NCI-H226 (cell line): Measurements from ENCODE around the gene FETUB.

Source experiments
- DNase-seq: peaks from one replicate; pipeline ENCODE4 v3.0.0-alpha.2; 2015

Gene FETUB

DNA sequence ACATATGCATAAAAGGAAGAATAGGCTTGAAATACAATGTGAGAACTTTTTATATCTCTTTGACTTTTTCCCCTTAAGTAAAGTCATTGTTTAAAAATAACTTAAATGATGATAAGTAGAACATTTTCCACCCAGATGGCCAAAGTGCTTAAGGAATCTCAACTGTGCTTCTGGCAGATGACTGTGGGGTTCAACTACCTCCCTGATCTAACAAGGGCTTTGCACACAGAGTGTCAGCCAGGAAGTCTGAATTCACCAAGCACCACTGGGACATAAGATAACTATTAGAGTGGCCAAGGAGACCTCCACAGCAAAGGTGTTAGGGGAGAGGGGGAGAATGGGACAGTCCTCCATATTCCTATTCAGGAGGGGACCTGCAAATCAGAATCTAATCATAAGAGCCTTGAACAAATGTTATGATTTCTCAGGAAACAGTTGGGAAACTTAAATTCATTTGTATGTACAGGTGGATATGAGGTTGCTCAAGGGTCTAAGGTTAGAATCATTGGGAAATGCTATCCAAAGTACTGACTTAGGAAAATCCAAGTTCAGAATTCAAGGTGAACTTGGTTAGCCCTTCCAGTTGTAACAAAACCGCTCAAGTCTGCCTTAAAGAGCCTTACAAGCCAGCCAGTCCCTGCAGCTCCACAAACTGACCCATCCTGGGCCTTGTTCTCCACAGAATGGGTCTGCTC, at the start of gene FETUB:
Gene FETUB, plus strand, starts transcription at position 622 of the 695 bp plus-strand sequence. Its CDS starts 62 bp downstream, at position 684.
- no peak for DNase-seq

- peak; percentile 76 for DNase-seq
Measured at GRCh38 chr3:186590580-186591295, 49.5 kb upstream of the FETUB start.

DNA sequence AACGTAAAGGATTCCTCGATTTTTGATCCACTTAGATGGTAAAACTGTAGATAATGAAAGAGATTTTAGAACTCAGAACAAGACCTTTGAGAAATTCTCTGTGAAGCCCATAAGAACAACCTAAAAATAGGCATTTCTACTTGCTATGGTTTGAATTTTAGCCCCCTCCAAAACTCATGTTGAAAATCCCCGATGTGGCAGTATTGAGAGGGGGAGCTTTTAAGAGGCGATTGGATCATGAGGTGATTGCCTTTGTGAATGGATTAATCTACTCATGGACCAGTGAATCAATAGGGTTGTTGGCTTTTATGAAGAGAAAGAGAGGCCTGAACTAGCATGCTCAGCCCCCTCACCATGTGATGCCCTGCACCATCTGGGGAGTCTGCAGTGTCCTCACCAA, 47.5 kb upstream of the FETUB start:
- DNase-seq: no peak

DNA sequence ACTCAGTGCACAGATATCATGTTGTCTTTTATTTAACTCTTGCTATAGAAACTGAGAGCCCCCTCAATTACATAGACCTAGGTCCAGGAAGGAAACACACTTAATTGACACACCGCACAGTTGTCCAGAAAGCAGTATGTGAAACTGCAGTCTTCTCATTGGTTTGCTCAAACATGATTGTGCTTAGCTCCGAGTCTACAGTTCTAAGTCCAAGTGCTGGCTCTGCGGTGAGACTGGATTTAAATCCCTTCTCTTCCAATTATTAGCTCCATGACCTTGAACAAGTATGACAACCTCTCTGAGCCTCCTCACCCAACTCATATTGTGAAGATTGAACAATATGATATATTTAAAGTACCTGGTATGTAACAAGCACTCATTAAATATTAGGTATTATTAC, 46.3 kb upstream of the FETUB start:
- no peak for DNase-seq

DNA sequence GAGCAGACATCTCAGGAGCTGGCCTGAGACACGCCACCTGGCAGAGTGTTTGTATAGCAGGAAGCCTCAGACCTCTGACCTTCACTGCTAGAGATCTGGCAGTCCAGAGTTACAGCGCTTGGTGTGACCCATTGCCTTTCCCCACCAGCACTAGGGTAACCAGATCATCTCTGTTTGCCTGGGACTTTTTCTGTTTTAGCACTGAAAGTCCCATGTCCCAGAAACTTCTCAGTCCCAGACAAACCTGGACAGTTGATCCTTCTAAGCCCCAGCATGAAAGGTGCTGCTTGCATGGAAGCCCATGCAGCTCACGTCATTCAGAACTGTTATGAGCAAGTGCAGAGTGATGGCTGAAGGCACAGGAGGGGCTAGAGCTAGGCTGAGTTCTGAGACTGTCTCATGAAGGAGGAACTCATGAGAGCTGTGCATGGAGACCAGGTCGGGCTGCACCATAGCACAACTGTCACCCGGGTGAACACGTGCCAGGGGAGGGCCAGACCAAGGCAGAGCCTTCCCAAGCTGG, 45.5 kb upstream of the FETUB start:
- no peak for DNase-seq

DNA sequence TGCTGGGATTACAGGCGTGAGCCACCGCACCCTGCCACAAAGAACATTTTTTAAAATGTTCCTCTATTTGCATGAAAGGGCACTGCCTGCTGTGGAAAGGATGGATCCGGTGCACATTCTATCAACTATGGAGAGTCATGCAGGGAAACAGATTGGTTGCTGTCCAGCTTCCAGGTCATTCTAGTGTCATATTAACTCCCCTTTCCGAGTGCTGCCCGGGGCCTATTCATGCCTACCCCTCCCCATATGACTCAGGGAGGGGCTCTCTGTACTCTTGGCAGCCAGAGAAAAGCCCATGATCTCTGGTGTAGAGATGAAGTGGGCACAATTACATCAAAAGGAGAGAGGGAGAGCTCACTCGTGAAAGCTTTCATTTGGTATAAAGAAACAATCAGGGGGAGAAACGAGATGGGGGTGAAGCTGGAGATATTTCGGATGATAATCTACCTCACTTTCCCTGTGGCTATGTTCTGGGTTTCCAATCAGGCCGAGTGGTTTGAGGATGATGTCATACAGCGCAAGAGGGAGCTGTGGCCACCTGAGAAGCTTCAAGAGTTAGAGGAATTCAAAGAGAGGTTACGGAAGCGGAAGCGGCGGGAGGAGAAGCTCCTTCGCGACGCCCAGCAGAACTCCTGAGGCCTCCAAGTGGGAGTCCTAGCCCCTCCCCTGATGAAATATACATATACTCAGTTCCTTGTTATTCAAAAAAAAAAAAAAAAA, 43.5 kb upstream of the FETUB start:
- DNase-seq: peak; percentile 80

DNA sequence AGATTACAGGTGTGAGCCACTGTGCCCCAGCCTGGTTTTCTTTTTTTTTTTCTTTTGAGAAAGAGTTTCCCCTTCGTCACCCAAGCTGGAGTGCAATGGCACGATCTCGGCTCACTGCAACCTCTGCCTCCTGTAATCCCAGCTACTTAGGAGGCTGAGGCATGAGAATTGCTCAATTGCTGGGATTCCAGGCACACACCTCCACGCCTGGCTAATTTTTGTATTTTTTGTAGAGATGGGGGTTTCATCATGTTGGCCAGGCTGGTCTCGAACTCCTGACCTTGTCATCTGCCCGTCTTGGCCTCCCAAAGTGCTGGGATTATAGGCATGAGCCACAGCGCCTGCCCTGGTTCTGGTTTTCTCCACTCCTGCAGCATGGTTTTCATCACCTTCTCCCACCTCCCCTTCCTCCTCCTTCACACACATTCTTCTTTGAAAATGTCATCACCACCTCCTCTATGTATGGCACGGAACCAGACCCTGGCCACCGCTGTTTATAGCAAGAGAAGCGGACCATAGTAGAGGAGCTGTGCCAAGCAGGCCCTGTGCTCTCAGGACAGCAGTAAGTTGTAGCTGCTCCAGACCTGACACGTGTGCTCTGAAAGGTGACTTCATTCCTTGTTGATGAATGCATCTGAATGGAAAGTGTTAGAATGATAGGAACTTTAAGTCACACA, 42.0 kb upstream of the FETUB start:
- DNase-seq: peak; percentile 93

- no peak for DNase-seq
Measured at GRCh38 chr3:186598794-186599141, 41.4 kb upstream of the FETUB start.

- no peak for DNase-seq
Measured at GRCh38 chr3:186599142-186599784, 40.9 kb upstream of the FETUB start.

GRCh38 chr3:186599785-186600166, 40.4 kb upstream of the FETUB start:
- no peak for DNase-seq

DNA sequence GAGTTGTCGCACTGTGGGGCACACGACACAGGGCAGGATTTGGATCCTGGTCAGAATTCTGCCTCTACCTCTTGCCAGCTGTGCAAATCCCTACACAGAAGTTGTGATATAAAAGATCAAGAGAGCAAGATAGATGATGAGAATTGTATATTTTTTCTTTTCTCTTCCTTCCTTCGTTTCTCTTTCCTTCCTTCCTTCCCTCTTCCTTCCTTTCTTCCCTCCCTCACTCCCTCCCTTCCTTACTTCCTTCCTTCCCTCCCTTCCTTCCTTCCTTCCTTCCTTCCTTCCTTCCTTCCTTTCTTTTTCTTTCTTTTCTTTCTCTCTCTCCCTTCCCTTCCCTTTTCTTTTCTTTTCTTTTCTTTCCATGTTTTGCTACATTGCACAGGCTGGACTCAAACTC, 39.3 kb upstream of the FETUB start:
- no peak for DNase-seq

GRCh38 chr3:186603159-186603558, 37.0 kb upstream of the FETUB start:
- DNase-seq: no peak

GRCh38 chr3:186605078-186605477, 35.1 kb upstream of the FETUB start:
- no peak for DNase-seq

- no peak for DNase-seq
Measured at GRCh38 chr3:186605561-186606545, 34.3 kb upstream of the FETUB start.

DNA sequence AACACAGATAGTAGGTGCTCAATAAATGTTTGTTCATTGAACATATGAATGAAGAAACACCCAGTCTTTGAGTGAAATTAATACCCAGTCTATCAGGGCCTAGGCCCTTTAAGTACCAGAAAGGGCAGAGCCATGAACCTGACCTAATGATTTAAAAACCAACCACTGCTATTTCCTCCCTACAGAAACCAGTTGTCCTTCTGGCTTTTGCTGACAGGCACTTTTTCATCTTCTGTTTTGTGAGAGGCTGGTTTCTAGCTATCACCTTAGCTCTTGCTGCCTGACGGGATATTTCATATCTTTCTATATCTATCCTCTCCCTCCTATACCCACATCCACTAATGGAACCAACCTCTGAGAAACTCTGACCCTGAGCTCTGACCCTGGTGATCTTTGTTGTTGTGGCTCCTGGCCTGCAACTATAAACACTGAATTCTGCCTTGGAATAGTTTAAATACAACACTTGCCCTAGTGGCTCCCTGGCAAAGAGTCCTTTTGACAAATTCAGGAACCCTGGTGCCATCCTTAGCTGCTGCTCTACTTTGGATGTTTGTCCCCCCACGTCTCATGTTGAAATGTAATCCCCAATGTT, 31.5 kb upstream of the FETUB start:
- DNase-seq: no peak

DNA sequence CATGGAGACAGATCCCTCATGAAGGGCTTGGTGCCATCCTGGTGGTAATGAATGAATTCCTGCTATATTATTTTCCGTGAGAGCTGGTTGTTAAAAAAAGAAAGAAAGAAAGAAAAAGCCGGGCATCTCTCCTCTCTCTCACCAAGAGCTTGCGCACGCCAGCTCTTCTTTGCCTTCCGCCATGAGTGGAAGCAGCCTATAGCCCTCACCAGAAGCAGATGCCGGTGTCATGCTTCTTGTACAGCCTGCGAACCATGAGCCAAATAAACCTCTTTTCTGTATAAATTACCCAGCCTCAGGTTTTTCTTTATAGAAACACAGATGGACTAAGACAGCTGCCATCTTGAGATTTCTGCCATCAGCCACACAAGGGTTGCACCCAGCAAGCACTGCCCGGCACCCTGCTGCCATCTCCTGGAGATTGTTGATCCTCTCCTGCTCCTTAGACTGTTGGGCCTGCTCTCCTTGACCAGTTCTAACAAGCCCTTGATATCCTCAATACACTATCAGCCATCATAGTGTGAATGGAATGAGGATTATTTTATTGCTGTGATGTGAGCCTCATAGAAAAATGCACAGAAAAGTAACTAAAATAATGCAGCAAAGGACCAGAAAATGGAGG, 30.8 kb upstream of the FETUB start:
- no peak for DNase-seq

- DNase-seq: no peak
Measured at GRCh38 chr3:186612065-186612464, 28.1 kb upstream of the FETUB start.

GRCh38 chr3:186612721-186613636, 27.2 kb upstream of the FETUB start, which contains the start of gene AHSG:
Gene AHSG (plus strand): TSS chr3:186613060. CDS start chr3:186613142, 82 bp downstream.
- DNase-seq: no peak

DNA sequence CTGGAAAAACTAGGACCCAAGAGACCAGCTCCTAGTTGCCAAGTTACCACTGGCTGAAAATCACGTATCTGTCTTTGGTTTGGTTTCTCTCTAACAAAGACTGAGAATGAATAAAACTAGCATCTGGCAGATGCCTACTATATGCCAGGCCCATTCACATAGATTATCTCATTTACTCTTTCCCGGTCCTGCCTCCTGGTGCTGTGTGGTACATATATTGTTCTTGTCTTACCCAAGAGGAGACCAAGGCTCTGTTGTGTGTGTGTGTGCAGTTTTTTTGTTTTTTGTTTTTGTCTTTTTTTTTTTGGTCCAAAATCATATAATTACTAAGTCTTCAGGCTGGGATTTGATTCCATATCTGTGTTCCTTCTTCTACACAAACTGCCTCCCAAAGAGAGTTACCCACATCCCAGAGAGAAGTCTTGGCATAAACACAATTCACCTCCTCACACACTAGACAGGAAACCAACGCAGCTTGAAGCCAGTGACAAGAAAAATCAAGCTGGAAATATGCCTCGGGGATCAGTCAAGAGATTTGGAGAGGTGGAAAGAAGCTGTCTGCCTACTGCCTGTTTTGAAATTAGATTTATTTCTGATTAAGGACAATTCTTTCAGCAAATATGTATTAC, 26.4 kb upstream of the FETUB start:
- DNase-seq: no peak
